ENCODE data around the gene FAM193A.

The FAM193A gene

GRCh38 chr4:2734612-2735011, 198.2 kb downstream of the FAM193A start:
- TF ChIP-seq TAF1 (IDR thresholded peaks at IDR 0.05; ENCODE audit: borderline replicate concordance, insufficient read depth, low read length) (no peak), REST (IDR thresholded peaks at IDR 0.05; ENCODE audit: insufficient read depth in 1 of 2, low read depth in 2 of 2, low read length in 2 of 2) (no peak), FOXP2 (optimal IDR thresholded peaks at IDR 0.05; ENCODE audit: borderline replicate concordance, extremely low read depth, extremely low read length, insufficient read depth) (no peak), SIN3A (IDR thresholded peaks at IDR 0.05; ENCODE audit: borderline replicate concordance, insufficient read depth, low read length) (no peak), POLR2AphosphoS5 (IDR thresholded peaks at IDR 0.05; ENCODE audit: low read depth, low read length) (no peak)

- TF ChIP-seq SIN3A (IDR thresholded peaks at IDR 0.05; ENCODE audit: borderline replicate concordance, insufficient read depth, low read length) = no peak
- no peak for TF ChIP-seq POLR2AphosphoS5 (IDR thresholded peaks at IDR 0.05; ENCODE audit: low read depth, low read length)
- no peak for TF ChIP-seq REST (IDR thresholded peaks at IDR 0.05; ENCODE audit: insufficient read depth in 1 of 2, low read depth in 2 of 2, low read length in 2 of 2)
- TF ChIP-seq TAF1 (IDR thresholded peaks at IDR 0.05; ENCODE audit: borderline replicate concordance, insufficient read depth, low read length) = no peak
These were observed 199.4 kb downstream of the FAM193A start for GRCh38 chr4:2735869-2736268.

- TF ChIP-seq REST (IDR thresholded peaks at IDR 0.05; ENCODE audit: insufficient read depth in 1 of 2, low read depth in 2 of 2, low read length in 2 of 2) (no peak), TAF1 (IDR thresholded peaks at IDR 0.05; ENCODE audit: borderline replicate concordance, insufficient read depth, low read length) (no peak), SIN3A (IDR thresholded peaks at IDR 0.05; ENCODE audit: borderline replicate concordance, insufficient read depth, low read length) (no peak)
These were observed 205.2 kb downstream of the FAM193A start for GRCh38 chr4:2741626-2742025.

- TF ChIP-seq REST (IDR thresholded peaks at IDR 0.05; ENCODE audit: insufficient read depth in 1 of 2, low read depth in 2 of 2, low read length in 2 of 2) = no peak
- TF ChIP-seq FOXP2 (optimal IDR thresholded peaks at IDR 0.05; ENCODE audit: borderline replicate concordance, extremely low read depth, extremely low read length, insufficient read depth) = no peak
- TF ChIP-seq TAF1 (IDR thresholded peaks at IDR 0.05; ENCODE audit: borderline replicate concordance, insufficient read depth, low read length) = no peak
- no peak for TF ChIP-seq POLR2AphosphoS5 (IDR thresholded peaks at IDR 0.05; ENCODE audit: low read depth, low read length)
- no peak for TF ChIP-seq SIN3A (IDR thresholded peaks at IDR 0.05; ENCODE audit: borderline replicate concordance, insufficient read depth, low read length)
These were observed 205.8 kb downstream of the FAM193A start for GRCh38 chr4:2742081-2742822.
